Measurements from ENCODE around the gene ATAD2B.

The ATAD2B gene

GRCh38 chr2:23843051-23843976 is 83.6 kb downstream of the ATAD2B start:
- CTCF ChIA-PET: interaction anchor here (0.8 to 2.2 kb wide), 3 partner anchors 10 to 241 kb away, joined by 3 to 6 read pairs (median 5); partner anchors contain the start of gene TP53I3
- DNase-seq (ENCODE audit: extremely low spot score): no peak
- POLR2A ChIA-PET: no interaction called here
- TF ChIP-seq CTCF (IDR thresholded peaks at IDR 0.05; ENCODE audit: control extremely low read depth, extremely low read depth, low read depth, missing control alignments): no peak

GRCh38 chr2:23839919-23840578 is 86.9 kb downstream of the ATAD2B start:
- POLR2A ChIA-PET: no interaction called here
- no peak for DNase-seq (ENCODE audit: extremely low spot score)
- TF ChIP-seq CTCF (IDR thresholded peaks at IDR 0.05; ENCODE audit: control extremely low read depth, extremely low read depth, low read depth, missing control alignments): no peak
- CTCF ChIA-PET: interaction anchor here (1.2 kb wide), 1 partner anchor 87 kb away, joined by 3 read pairs; the partner anchor contains the start of gene ATAD2B

GRCh38 chr2:23838996-23839395 is 87.9 kb downstream of the ATAD2B start:
- POLR2A ChIA-PET: no interaction called here
- CTCF ChIA-PET: interaction anchor here (1.2 kb wide), 2 partner anchors 14 to 88 kb away, joined by 3 to 4 read pairs; partner anchors contain the start of gene ATAD2B
- DNase-seq (ENCODE audit: extremely low spot score): no peak
- no peak for TF ChIP-seq CTCF (IDR thresholded peaks at IDR 0.05; ENCODE audit: control extremely low read depth, extremely low read depth, low read depth, missing control alignments)

GRCh38 chr2:23838581-23838980 is 88.3 kb downstream of the ATAD2B start:
- ChIA-PET CTCF (interaction anchor here (1.2 kb wide), 2 partner anchors 14 to 88 kb away, joined by 3 to 4 read pairs; partner anchors contain the start of gene ATAD2B), POLR2A (no interaction called here)
- DNase-seq (ENCODE audit: extremely low spot score): no peak
- no peak for TF ChIP-seq CTCF (IDR thresholded peaks at IDR 0.05; ENCODE audit: control extremely low read depth, extremely low read depth, low read depth, missing control alignments)

- no peak for TF ChIP-seq CTCF (IDR thresholded peaks at IDR 0.05; ENCODE audit: control extremely low read depth, extremely low read depth, low read depth, missing control alignments)
- DNase-seq (ENCODE audit: extremely low spot score): no peak
- CTCF ChIA-PET: interaction anchor here (2.3 to 5.8 kb wide), 2 partner anchors 14 to 246 kb away, joined by 10 to 61 read pairs; partner anchors contain the start of gene TP53I3
- POLR2A ChIA-PET: no interaction called here
These were observed 89.1 kb downstream of the ATAD2B start for GRCh38 chr2:23837871-23838270.

GRCh38 chr2:23836971-23837565 is 89.9 kb downstream of the ATAD2B start:
- POLR2A ChIA-PET: no interaction called here
- CTCF ChIA-PET: interaction anchor here (0.8 to 5.8 kb wide), 6 partner anchors 13 to 247 kb away, joined by 3 to 61 read pairs (median 4); partner anchors contain the start of gene TP53I3

More at GRCh38 chr2:23836971-23837565, 89.9 kb downstream of the ATAD2B start:
- TF ChIP-seq CTCF (IDR thresholded peaks at IDR 0.05; ENCODE audit: control extremely low read depth, extremely low read depth, low read depth, missing control alignments): no peak
- no peak for DNase-seq (ENCODE audit: extremely low spot score)

All from GM10248 (cell line).